GM12872 (cell line): ENCODE measurements around the gene RSBN1L.

ENCODE experiments used
- TF ChIP-seq, protein P1 (sequence below): IDR thresholded peaks from 3 replicates; pipeline ENCODE4 v1.5.1; 2011; ENCODE audit warnings: low read depth, mild to moderate bottlenecking, low read length, moderate library complexity; ENCODE audit not compliant: insufficient read depth

Gene RSBN1L

DNA sequence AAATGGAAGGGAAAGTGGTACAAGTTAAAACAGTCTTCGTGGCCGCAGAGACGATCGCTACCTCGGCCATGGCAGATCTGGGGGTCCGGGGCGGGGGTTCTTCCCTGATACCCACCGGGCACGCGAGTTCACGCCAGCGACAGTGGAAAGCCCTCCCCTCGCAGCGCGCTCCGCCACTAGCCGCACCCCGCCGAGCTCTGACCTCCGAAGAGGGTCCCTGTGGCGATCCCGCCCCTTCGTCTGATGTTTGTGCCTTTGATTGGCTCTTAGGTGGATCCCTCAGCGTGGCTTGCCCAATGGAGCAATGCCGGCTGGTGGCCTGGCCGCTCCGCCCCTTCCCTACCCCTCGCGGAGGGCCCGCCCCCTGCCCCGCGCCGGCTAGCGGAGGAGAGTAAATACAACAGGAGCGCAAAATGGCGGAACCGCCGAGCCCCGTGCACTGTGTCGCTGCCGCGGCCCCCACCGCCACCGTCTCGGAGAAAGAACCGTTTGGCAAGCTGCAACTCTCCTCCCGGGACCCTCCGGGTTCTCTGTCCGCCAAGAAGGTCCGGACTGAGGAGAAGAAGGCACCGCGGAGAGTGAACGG is at the start of gene RSBN1L:
TSS of gene RSBN1L (plus strand) at position 403 of the 586 bp plus-strand sequence. CDS start at position 414, 11 bp downstream.
- TF ChIP-seq, protein P1, sequence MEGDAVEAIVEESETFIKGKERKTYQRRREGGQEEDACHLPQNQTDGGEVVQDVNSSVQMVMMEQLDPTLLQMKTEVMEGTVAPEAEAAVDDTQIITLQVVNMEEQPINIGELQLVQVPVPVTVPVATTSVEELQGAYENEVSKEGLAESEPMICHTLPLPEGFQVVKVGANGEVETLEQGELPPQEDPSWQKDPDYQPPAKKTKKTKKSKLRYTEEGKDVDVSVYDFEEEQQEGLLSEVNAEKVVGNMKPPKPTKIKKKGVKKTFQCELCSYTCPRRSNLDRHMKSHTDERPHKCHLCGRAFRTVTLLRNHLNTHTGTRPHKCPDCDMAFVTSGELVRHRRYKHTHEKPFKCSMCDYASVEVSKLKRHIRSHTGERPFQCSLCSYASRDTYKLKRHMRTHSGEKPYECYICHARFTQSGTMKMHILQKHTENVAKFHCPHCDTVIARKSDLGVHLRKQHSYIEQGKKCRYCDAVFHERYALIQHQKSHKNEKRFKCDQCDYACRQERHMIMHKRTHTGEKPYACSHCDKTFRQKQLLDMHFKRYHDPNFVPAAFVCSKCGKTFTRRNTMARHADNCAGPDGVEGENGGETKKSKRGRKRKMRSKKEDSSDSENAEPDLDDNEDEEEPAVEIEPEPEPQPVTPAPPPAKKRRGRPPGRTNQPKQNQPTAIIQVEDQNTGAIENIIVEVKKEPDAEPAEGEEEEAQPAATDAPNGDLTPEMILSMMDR, result 0 out of 3 replicates have a peak, but pooled peaks have one; percentile 34

DNA sequence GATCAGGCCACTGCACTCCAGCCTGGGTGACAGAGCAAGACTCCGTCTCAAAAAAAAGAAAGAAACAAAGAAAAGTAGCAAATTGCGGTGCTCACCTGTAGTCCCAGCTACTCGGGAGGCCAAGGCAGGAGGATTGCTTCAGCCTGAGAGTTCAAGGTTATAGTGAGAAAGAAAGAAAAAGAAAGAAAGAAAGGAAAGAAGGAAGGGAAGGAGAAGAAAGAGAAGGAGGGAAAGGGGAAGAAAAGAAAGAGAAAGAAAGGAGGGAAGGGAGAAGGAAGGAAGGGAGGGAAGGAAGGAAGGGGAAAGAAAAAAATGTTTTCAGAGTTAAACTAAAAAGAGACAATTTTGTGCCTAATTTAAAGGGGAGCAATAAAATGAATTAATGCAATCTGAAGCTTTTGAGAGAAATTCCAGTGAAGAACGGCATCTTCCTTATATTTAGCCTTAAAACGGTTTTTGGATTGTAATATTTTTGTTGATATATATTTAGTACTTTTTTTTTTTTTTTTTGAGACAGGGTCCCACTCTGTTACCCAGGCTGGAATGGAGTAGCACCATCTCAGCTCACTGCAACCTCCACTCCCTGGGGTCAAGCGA is 47.4 kb upstream of the RSBN1L start:
- TF ChIP-seq, protein P1, result no peak

DNA sequence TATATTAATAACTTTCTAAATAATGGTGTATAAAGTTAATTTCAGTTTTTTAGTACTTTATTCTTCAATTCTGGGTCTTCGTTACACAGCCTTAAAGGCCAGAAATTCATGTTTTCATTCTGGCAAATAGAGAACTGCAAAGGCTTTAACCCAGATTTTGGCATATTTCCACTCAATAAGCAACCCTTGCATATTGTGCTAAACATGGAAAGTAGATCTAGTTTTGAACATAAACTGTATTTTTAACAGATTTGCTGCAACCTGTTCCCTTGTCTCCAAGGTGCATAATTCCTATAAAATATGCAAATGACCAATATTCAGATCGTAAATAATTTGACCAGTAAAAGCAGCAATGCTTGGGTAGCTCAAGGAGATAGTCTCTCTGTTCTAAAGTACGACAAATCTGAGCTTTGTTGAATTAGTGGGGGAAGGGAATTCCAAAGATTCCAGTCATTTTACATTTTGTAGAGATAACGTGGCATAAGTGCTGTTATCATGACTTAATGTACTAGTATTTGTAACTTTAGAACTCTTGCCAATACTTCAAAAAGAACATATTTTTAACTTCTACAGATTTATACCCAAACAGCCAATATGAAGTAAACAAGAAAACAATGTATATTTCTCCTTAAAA is 46.4 kb upstream of the RSBN1L start:
- TF ChIP-seq, protein P1, result no peak

DNA sequence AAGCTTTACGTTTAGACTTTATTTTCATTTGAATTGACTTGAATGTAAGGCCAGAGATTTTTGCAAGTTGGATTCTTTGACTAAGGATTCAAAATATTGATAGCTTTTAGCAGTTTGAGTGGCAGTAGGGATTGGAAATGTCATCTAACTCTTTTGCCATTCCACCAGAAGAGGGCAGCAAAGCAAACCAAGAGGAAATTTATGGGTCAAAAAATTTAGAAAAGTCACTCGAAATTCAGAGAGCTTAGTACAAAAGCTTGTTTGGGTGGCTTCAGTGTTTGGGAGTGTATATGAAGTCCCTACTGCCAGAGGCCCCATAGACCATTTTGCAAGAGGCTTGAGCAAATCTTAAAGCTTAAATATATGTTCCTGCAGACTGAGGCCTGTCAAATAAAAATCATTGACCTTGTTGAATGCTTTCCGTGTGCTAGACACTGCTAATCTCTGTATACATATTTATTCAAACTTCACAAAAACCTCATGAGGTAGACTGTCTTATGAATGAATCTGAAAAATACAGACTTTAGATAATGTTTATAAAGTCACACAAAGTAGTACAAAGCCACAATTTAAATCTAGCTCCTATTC is 44.6 kb upstream of the RSBN1L start:
- TF ChIP-seq, protein P1, result peak; percentile 63; the same call in 2 of the 3 replicates

DNA sequence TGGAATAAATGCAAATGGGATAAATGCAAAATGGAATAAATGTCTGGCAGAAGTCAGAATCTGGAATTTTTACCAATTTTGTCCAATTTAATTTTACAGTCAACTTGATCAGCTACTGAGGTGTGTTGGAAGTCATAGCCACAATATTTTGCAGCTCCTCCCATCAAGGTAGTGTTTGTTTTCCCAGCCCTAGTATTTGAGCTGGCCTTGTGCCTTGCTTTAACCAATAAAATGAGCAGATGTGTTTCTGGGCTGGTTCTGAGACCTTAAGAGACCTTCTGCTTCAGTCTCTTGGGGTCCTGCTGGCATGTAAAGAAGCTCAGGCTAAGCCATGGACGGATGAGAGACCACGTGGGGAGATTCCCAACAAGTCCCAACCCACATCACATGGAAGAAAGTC is 42.7 kb upstream of the RSBN1L start:
- TF ChIP-seq, protein P1, result no peak

DNA sequence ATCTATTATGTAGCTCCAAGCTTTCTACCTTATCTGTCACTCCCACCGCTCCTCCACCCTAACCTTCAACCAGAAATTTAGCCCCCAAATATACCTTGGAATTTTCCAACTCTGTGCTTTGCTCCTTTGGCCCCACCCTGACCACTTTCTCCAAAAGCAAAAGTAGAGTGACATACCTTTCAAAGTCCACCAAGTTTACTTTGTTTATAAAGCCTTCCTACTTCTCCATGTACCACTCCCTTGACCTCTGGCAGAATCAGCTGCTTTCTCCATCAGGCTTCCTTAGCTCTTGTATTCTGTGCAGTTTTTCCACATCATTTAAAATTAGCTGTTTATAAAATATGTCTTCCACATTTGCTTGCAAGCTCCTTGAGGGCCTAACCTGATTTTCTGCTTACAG is 40.9 kb upstream of the RSBN1L start:
- TF ChIP-seq, protein P1, result no peak

DNA sequence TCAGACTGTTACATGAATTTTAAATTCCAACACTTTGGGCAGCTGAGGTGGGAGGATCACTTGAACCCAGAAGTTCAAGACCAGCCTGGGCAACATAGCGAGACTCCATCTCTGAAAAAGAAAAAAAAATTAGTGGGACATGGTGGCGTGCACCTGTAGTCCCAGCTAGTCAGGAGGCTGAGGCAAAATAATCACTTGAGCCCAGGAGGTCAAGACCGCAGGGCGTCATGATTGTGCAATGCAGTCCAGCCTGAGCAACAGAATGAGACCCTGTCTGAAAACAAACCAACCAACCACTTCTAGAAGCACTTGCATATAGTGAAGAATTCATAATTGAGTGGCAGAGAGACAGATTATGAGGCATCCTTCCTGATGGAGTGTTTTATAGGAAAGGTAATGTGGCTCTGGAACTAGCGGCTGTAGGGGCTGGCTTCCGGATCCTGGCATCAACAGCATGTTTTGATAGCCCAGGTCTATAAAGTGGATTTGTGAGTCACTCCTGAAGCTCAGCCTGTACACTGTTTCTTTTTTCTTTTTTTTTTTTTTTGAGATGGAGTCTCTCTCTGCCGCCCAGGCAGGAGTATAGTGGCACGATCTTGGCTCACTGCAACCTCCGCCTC is 40.3 kb upstream of the RSBN1L start:
- TF ChIP-seq, protein P1, result no peak
